Body of pancreas (tissue), 4 donors: Measurements from ENCODE around the gene SERPINE3. TPM values are rescaled to one million over a fixed set of nuclear protein-coding genes. Genes with fewer than 3 reads are reported as not detected.

Experiments
- ATAC-seq: fragments of 150-250 bp; one replicate; pipeline ENCODE4 v1.9.1; 2016
- DNase-seq, 4 donors: peaks; one replicate each; pipeline ENCODE4 v3.0.0-alpha.2; 2019
- H3K27ac ChIP-seq, 4 donors: fragments of 200-600 bp; sonication (generic); 1 replicate in 3 of 4; 2 replicates in 1 of 4; pipeline versions ENCODE4 v1.5.1 to v1.6.1; 2016 to 2019; ENCODE audit warnings: mild to moderate bottlenecking in 1 of 4, mixed read lengths in 1 of 4, moderate library complexity in 1 of 4
- H3K27me3 ChIP-seq, 2 donors: fragments of 200-600 bp; sonication (generic); one replicate each; pipeline ENCODE4 v1.6.0; 2016; ENCODE audit warnings: mild to moderate bottlenecking in 1 of 2
- H3K36me3 ChIP-seq, 2 donors: fragments of 200-600 bp; sonication (generic); replicated peaks in 1 of 2; 2 replicates each; pipeline ENCODE4 v1.5.1; 2016; ENCODE audit warnings: low read depth in 2 of 2; ENCODE audit not compliant: insufficient read depth in 1 of 2
- H3K4me1 ChIP-seq: fragments of 200-600 bp; sonication (generic); one replicate; pipeline ENCODE4 v1.6.0; 2016
- H3K4me3 ChIP-seq, 2 donors: fragments of 200-600 bp; sonication (generic); 1 replicate in 1 of 2; 2 replicates in 1 of 2; pipeline ENCODE4 v1.5.1; 2016 to 2019
- H3K9me3 ChIP-seq, 3 donors: fragments of 200-600 bp; sonication (generic); 1 replicate in 2 of 3; 2 replicates in 1 of 3; pipeline ENCODE4 v1.5.1; 2016
- CTCF ChIP-seq, 7 experiments: fragments of 450-650 bp in 4 of 7; fragments of 200-600 bp in 3 of 7; sonication (generic) in 3 of 7; IDR thresholded peaks; one replicate each; pipeline ENCODE4 v1.5.1; 2016 to 2019; ENCODE audit warnings: antibody characterized with exemption in 7 of 7
- POLR2A ChIP-seq, 3 donors: fragments of 450-650 bp; IDR thresholded peaks; one replicate each; pipeline ENCODE4 v1.6.1; 2016; ENCODE audit warnings: antibody characterized with exemption in 3 of 3, mild to moderate bottlenecking in 2 of 3
- WGBS, 2 donors: methylation state at CpG; one replicate each; pipeline ENCODE4 v1.1.5; 2017; 5-methylcytosine and 5-hydroxymethylcytosine counted together
- intact Hi-C: fragments of 100-400 bp; cut with DNase I; formaldehyde crosslinking; loops from one replicate; pipeline ENCODE4 v1.15.1; 2023
- total RNA-seq, 2 donors: library from RNA; depleted of rRNA; stranded (reverse); fragments of >200 nt; gene quantifications; one replicate each; pipeline ENCODE4 v1.1.0, GENCODE V29; 2016

Gene SERPINE3
- total RNA-seq, 2 donors from 2014 or later, result not detected

- no peak for ATAC-seq
- WGBS, 2 donors, result 84 to 86% methylated on average over 2 of the region's 2 CpGs
- no peak overlapping the region for H3K27ac ChIP-seq
Observed at GRCh38 chr13:51303063-51303552, 36.4 kb upstream of the SERPINE3 start.

GRCh38 chr13:51303882-51304281 is 35.6 kb upstream of the SERPINE3 start:
- no peaks in the 10 kb centered on the region for H3K9me3 ChIP-seq
- H3K4me3 ChIP-seq, result no peak overlapping the region
- no peaks in the 10 kb centered on the region for H3K36me3 ChIP-seq
- no peak overlapping the region for H3K27ac ChIP-seq
- no peaks in the 10 kb centered on the region for H3K4me1 ChIP-seq
- ATAC-seq (no peak), DNase-seq (no peak)
- intact Hi-C loops, result no loop called here
- H3K27me3 ChIP-seq, result no peaks in the 10 kb centered on the region
- no peak for TF ChIP-seq CTCF (IDR thresholded peaks at IDR 0.05)
- TF ChIP-seq POLR2A (IDR thresholded peaks at IDR 0.05), result no peak

More at GRCh38 chr13:51303063-51303552, 36.4 kb upstream of the SERPINE3 start:
- TF ChIP-seq CTCF (IDR thresholded peaks at IDR 0.05), result no peak
- no peak for TF ChIP-seq POLR2A (IDR thresholded peaks at IDR 0.05)
- no peak for DNase-seq
- no peaks in the 10 kb centered on the region for H3K9me3 ChIP-seq
- no peaks in the 10 kb centered on the region for H3K27me3 ChIP-seq
- intact Hi-C loops, result no loop called here
- H3K36me3 ChIP-seq, result no peaks in the 10 kb centered on the region
- H3K4me3 ChIP-seq, result no peak overlapping the region
- no peaks in the 10 kb centered on the region for H3K4me1 ChIP-seq

- intact Hi-C loops, result no loop called here
- 82 to 84% methylated on average over 7 of the region's 7 CpGs for WGBS, 2 donors
Observed at GRCh38 chr13:51305271-51305967, 34.1 kb upstream of the SERPINE3 start.

GRCh38 chr13:51308781-51309180 is 30.7 kb upstream of the SERPINE3 start:
- intact Hi-C loops, result no loop called here
- DNase-seq, result no peak
- Histone ChIP-seq H3K9me3 (no peaks in the 10 kb centered on the region), H3K4me1 (no peaks in the 10 kb centered on the region), H3K27me3 (no peaks in the 10 kb centered on the region), H3K4me3 (no peak overlapping the region), H3K27ac (no peak overlapping the region), H3K36me3 (no peaks in the 10 kb centered on the region)
- WGBS, 2 donors, result 64 to 70% methylated on average over 6 of the region's 6 CpGs
- TF ChIP-seq CTCF (IDR thresholded peaks at IDR 0.05), result no peak
- TF ChIP-seq POLR2A (IDR thresholded peaks at IDR 0.05), result no peak
- ATAC-seq, result no peak

More at GRCh38 chr13:51305271-51305967, 34.1 kb upstream of the SERPINE3 start:
- Histone ChIP-seq H3K36me3 (no peaks in the 10 kb centered on the region), H3K27me3 (no peaks in the 10 kb centered on the region), H3K4me1 (no peaks in the 10 kb centered on the region), H3K9me3 (no peaks in the 10 kb centered on the region), H3K4me3 (no peak overlapping the region), H3K27ac (no peak overlapping the region)
- no peak for DNase-seq
- no peak for ATAC-seq
- TF ChIP-seq CTCF (IDR thresholded peaks at IDR 0.05) (no peak), POLR2A (IDR thresholded peaks at IDR 0.05) (no peak)

GRCh38 chr13:51311231-51311630 is 28.3 kb upstream of the SERPINE3 start:
- no peaks in the 10 kb centered on the region for H3K36me3 ChIP-seq
- TF ChIP-seq CTCF (IDR thresholded peaks at IDR 0.05) (no peak), POLR2A (IDR thresholded peaks at IDR 0.05) (no peak)
- H3K27ac ChIP-seq, result no peak overlapping the region
- no peaks in the 10 kb centered on the region for H3K4me1 ChIP-seq
- H3K4me3 ChIP-seq, result no peak overlapping the region
- 94 to 100% methylated on average over 2 of the region's 2 CpGs for WGBS, 2 donors
- intact Hi-C loops, result no loop called here
- no peak for DNase-seq
- ATAC-seq, result no peak
- no peaks in the 10 kb centered on the region for H3K9me3 ChIP-seq
- H3K27me3 ChIP-seq, result no peaks in the 10 kb centered on the region
